ENCODE measurements around the gene GJA5. TPM values are rescaled to one million over a fixed set of nuclear protein-coding genes. Genes with fewer than 3 reads are reported as not detected.

The GJA5 gene
- total RNA-seq, 1 donor from 2014 or later, result not detected

- Mint-ChIP-seq H3K27ac (no peak overlapping the region), H3K4me3 (ENCODE audit: low read depth) (no peak overlapping the region)
- intact Hi-C loops (cut with micrococcal nuclease), result no loop called here
Observed at GRCh38 chr1:147754661-147755060, 5.7 kb downstream of the GJA5 start.

GRCh38 chr1:147753081-147753480, 7.3 kb downstream of the GJA5 start:
- H3K27me3 Mint-ChIP-seq (ENCODE audit: low read depth), result peaks cover 7% of the 10 kb centered on the region
- no peaks in the 10 kb centered on the region for H3K36me3 Mint-ChIP-seq (ENCODE audit: low read depth)
- no peak overlapping the region for H3K4me3 Mint-ChIP-seq (ENCODE audit: low read depth)
- H3K9me3 Mint-ChIP-seq, result no peaks in the 10 kb centered on the region
- intact Hi-C loops (cut with micrococcal nuclease), result no loop called here
- no peak for DNase-seq (ENCODE audit: low spot score)
- no peaks in the 10 kb centered on the region for H3K4me1 Mint-ChIP-seq (ENCODE audit: low read depth)
- no peak overlapping the region for H3K27ac Mint-ChIP-seq

More at GRCh38 chr1:147754661-147755060, 5.7 kb downstream of the GJA5 start:
- no peaks in the 10 kb centered on the region for H3K9me3 Mint-ChIP-seq
- H3K27me3 Mint-ChIP-seq (ENCODE audit: low read depth), result peaks cover 10% of the 10 kb centered on the region
- H3K4me1 Mint-ChIP-seq (ENCODE audit: low read depth), result no peaks in the 10 kb centered on the region
- no peaks in the 10 kb centered on the region for H3K36me3 Mint-ChIP-seq (ENCODE audit: low read depth)
- no peak for DNase-seq (ENCODE audit: low spot score)

GRCh38 chr1:147752511-147752910, 7.9 kb downstream of the GJA5 start:
- no peaks in the 10 kb centered on the region for H3K36me3 Mint-ChIP-seq (ENCODE audit: low read depth)
- H3K27ac Mint-ChIP-seq, result no peak overlapping the region
- no peaks in the 10 kb centered on the region for H3K4me1 Mint-ChIP-seq (ENCODE audit: low read depth)
- H3K4me3 Mint-ChIP-seq (ENCODE audit: low read depth), result no peak overlapping the region
- no peak for DNase-seq (ENCODE audit: low spot score)
- peaks cover 9% of the 10 kb centered on the region for H3K27me3 Mint-ChIP-seq (ENCODE audit: low read depth)
- no peaks in the 10 kb centered on the region for H3K9me3 Mint-ChIP-seq
- intact Hi-C loops (cut with micrococcal nuclease), result no loop called here

GRCh38 chr1:147751346-147751745, 9.1 kb downstream of the GJA5 start:
- Mint-ChIP-seq H3K9me3 (no peaks in the 10 kb centered on the region), H3K27ac (no peak overlapping the region), H3K27me3 (ENCODE audit: low read depth) (peaks cover 12% of the 10 kb centered on the region), H3K4me1 (ENCODE audit: low read depth) (no peaks in the 10 kb centered on the region), H3K4me3 (ENCODE audit: low read depth) (no peak overlapping the region), H3K36me3 (ENCODE audit: low read depth) (no peaks in the 10 kb centered on the region)
- intact Hi-C loops (cut with micrococcal nuclease), result no loop called here
- DNase-seq (ENCODE audit: low spot score), result no peak

- no peak overlapping the region for H3K4me3 Mint-ChIP-seq (ENCODE audit: low read depth)
- intact Hi-C loops (cut with micrococcal nuclease), result no loop called here
- H3K36me3 Mint-ChIP-seq (ENCODE audit: low read depth), result no peaks in the 10 kb centered on the region
- H3K27ac Mint-ChIP-seq, result no peak overlapping the region
- peaks cover 14% of the 10 kb centered on the region for H3K27me3 Mint-ChIP-seq (ENCODE audit: low read depth)
- H3K4me1 Mint-ChIP-seq (ENCODE audit: low read depth), result no peaks in the 10 kb centered on the region
- no peaks in the 10 kb centered on the region for H3K9me3 Mint-ChIP-seq
- no peak for DNase-seq (ENCODE audit: low spot score)
Observed at GRCh38 chr1:147750618-147751217, 9.7 kb downstream of the GJA5 start.

- DNase-seq (ENCODE audit: low spot score), result no peak
- intact Hi-C loops (cut with micrococcal nuclease), result no loop called here
- Mint-ChIP-seq H3K36me3 (ENCODE audit: low read depth) (no peaks in the 10 kb centered on the region), H3K9me3 (no peaks in the 10 kb centered on the region), H3K4me1 (ENCODE audit: low read depth) (no peaks in the 10 kb centered on the region), H3K27ac (no peak overlapping the region), H3K4me3 (ENCODE audit: low read depth) (no peak overlapping the region), H3K27me3 (ENCODE audit: low read depth) (peaks cover 14% of the 10 kb centered on the region)
Observed at GRCh38 chr1:147749792-147750191, 10.6 kb downstream of the GJA5 start.

GRCh38 chr1:147748676-147749350, 11.6 kb downstream of the GJA5 start:
- H3K9me3 Mint-ChIP-seq, result no peaks in the 10 kb centered on the region
- intact Hi-C loops (cut with micrococcal nuclease), result no loop called here
- H3K36me3 Mint-ChIP-seq (ENCODE audit: low read depth), result no peaks in the 10 kb centered on the region
- DNase-seq (ENCODE audit: low spot score), result no peak
- H3K4me3 Mint-ChIP-seq (ENCODE audit: low read depth), result no peak overlapping the region
- H3K27ac Mint-ChIP-seq, result no peak overlapping the region
- no peaks in the 10 kb centered on the region for H3K4me1 Mint-ChIP-seq (ENCODE audit: low read depth)
- H3K27me3 Mint-ChIP-seq (ENCODE audit: low read depth), result peaks cover 17% of the 10 kb centered on the region

- Mint-ChIP-seq H3K9me3 (no peaks in the 10 kb centered on the region), H3K4me3 (ENCODE audit: low read depth) (no peak overlapping the region), H3K4me1 (ENCODE audit: low read depth) (peaks cover 3% of the 10 kb centered on the region), H3K27ac (no peak overlapping the region), H3K27me3 (ENCODE audit: low read depth) (peaks cover 17% of the 10 kb centered on the region), H3K36me3 (ENCODE audit: low read depth) (no peaks in the 10 kb centered on the region)
- DNase-seq (ENCODE audit: low spot score), result no peak
- intact Hi-C loops (cut with micrococcal nuclease), result no loop called here
Observed at GRCh38 chr1:147747966-147748365, 12.4 kb downstream of the GJA5 start.

- Mint-ChIP-seq H3K36me3 (ENCODE audit: low read depth) (no peaks in the 10 kb centered on the region), H3K4me1 (ENCODE audit: low read depth) (peaks cover 3% of the 10 kb centered on the region), H3K27ac (no peak overlapping the region), H3K9me3 (no peaks in the 10 kb centered on the region), H3K27me3 (ENCODE audit: low read depth) (peaks cover 23% of the 10 kb centered on the region), H3K4me3 (ENCODE audit: low read depth) (no peak overlapping the region)
- no peak for DNase-seq (ENCODE audit: low spot score)
- intact Hi-C loops (cut with micrococcal nuclease), result no loop called here
Observed at GRCh38 chr1:147745271-147745670, 15.1 kb downstream of the GJA5 start.

GRCh38 chr1:147741065-147741464, 19.3 kb downstream of the GJA5 start:
- intact Hi-C loops (cut with micrococcal nuclease), result no loop called here
- H3K27me3 Mint-ChIP-seq (ENCODE audit: low read depth), result peaks cover 15% of the 10 kb centered on the region
- H3K9me3 Mint-ChIP-seq, result no peaks in the 10 kb centered on the region
- peaks cover 3% of the 10 kb centered on the region for H3K4me1 Mint-ChIP-seq (ENCODE audit: low read depth)
- H3K36me3 Mint-ChIP-seq (ENCODE audit: low read depth), result no peaks in the 10 kb centered on the region
- no peak overlapping the region for H3K4me3 Mint-ChIP-seq (ENCODE audit: low read depth)
- H3K27ac Mint-ChIP-seq, result no peak overlapping the region
- no peak for DNase-seq (ENCODE audit: low spot score)

- Mint-ChIP-seq H3K27me3 (ENCODE audit: low read depth) (peaks cover 16% of the 10 kb centered on the region), H3K36me3 (ENCODE audit: low read depth) (no peaks in the 10 kb centered on the region), H3K9me3 (no peaks in the 10 kb centered on the region), H3K4me3 (ENCODE audit: low read depth) (no peak overlapping the region), H3K27ac (no peak overlapping the region), H3K4me1 (ENCODE audit: low read depth) (peaks cover 3% of the 10 kb centered on the region)
- intact Hi-C loops (cut with micrococcal nuclease), result no loop called here
- no peak for DNase-seq (ENCODE audit: low spot score)
Observed at GRCh38 chr1:147740391-147740790, 20.0 kb downstream of the GJA5 start.

GRCh38 chr1:147738739-147739476, 21.5 kb downstream of the GJA5 start:
- Mint-ChIP-seq H3K27ac (no peak overlapping the region), H3K27me3 (ENCODE audit: low read depth) (peaks cover 13% of the 10 kb centered on the region), H3K4me1 (ENCODE audit: low read depth) (peaks cover 12% of the 10 kb centered on the region), H3K36me3 (ENCODE audit: low read depth) (no peaks in the 10 kb centered on the region), H3K9me3 (no peaks in the 10 kb centered on the region), H3K4me3 (ENCODE audit: low read depth) (no peak overlapping the region)
- DNase-seq (ENCODE audit: low spot score), result no peak
- intact Hi-C loops (cut with micrococcal nuclease), result no loop called here

- DNase-seq (ENCODE audit: low spot score), result no peak
- intact Hi-C loops (cut with micrococcal nuclease), result no loop called here
- no peaks in the 10 kb centered on the region for H3K36me3 Mint-ChIP-seq (ENCODE audit: low read depth)
- no peaks in the 10 kb centered on the region for H3K9me3 Mint-ChIP-seq
- peaks cover 13% of the 10 kb centered on the region for H3K27me3 Mint-ChIP-seq (ENCODE audit: low read depth)
- H3K27ac Mint-ChIP-seq, result no peak overlapping the region
- H3K4me1 Mint-ChIP-seq (ENCODE audit: low read depth), result peaks cover 8% of the 10 kb centered on the region
- no peak overlapping the region for H3K4me3 Mint-ChIP-seq (ENCODE audit: low read depth)
Observed at GRCh38 chr1:147738129-147738528, 22.3 kb downstream of the GJA5 start.

Data from activated T-helper 2 cell treated with anti-CD3 and anti-CD28 coated beads, Interferon-gamma antibody, Interleukin-2, Interleukin-4, amounts not matched to agents 10 μg/mL and 5 μg/mL and 100 μg/mL, durations not matched to agents 14 hours and 24 hours and 36 hours (primary cell).